Measurements from ENCODE around the gene TMA7B.

Gene TMA7B

DNA sequence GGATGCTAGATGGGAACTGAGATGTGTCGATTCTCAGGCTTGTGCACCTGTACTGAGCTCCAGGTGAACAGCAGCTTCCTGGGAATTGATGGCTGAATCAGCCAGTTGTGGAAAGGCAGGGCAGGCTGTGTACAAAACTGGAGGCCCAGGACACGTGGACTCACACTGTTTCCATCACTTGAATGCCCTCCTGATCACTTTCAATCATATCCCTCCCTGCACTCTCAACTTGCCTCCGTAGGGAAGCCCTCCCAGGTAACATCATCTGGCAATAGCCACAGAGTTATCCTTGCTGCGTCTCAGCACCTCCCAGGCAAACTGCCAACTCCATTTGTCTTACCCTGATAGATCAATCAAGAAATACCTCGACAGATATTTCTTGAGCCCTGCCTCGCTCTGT lies 44.6 kb downstream of the TMA7B start:
- DNase-seq = no peak

DNA sequence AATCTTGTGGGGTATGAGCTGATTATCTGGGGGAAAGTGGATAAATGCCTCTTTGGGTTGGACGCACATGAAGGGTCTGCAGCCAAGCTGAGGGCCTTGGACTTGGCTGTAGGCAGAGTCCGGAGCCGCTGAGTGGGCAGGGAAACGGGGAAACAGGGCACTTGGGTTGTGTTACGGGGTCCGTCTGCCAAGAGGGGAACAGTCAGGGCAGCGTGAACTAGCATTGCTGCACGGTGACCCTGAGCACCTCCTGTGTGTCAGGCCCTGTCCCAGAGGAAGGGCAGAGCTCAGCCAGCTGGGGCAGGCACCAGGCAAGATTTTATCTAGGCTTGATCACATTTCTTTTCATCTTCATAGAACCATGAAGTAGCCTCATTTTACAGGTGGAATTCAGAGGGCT lies 46.4 kb downstream of the TMA7B start:
- no peak for DNase-seq

DNA sequence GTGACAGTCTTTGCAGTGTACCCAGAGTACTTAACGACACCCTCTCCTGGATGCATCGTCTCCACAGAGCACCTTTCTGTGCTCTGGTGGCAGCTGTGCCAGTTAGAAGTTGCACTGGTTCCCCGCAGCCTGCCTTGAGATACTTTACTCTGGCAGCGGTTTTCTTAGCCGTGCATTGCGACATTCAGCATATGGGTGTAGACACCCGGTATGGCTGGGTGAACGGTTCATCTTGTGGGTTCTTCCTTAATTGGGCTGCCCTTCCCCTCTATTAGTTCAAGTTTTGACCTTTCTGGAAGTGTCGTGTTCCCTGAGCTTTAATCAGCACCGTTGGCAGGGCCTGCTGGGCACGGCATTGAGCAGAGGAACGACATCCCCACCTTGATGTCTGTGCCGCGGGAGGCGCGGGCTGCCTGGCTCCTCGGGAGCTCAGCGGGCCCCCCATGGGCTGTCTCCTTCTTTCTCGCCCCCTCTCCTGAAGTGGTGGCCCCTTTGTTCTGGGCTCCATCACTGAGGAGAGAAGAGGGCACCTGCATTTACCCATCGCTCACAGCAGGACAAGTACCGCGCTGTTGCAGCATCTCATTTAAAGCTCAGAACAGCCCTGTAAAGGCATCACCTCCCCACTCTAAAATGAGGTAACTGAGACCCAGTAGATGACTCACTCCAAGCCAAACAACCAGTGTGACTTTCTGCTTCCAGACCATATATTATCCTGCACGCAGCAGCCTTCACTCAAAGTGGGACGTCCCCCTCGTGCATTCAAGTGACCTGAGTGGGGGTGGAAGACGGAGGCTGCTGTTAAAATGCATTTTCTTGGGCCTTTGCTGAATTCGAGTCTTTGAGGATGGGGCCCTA lies 47.9 kb downstream of the TMA7B start:
- no peak for DNase-seq

DNA sequence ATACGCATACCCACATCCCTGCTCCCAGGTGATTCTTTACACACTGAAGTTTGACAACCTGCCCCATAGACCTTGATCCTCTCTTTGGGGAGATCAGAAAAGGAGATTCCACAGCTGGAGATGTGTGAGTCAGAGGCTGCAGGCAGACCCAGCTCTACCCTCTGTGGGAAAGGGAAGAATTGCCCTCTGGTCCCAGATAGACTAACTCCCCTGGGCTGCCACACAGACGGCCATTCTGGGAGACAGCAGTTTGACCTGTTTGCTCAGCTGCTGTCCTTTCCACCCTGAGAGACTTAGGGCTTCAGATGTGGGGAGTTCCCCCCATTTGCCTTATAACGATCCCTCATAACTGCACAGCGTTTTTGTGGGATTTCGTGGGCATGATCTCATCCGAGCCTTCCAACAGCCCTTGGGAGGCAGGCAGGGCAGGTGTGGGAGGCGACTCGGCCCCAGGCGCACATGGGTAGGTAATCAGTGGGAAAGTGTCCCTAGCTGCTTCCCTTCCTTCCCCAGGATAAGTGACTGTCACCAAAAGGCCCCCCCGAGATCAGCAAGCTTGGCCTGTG lies 48.6 kb downstream of the TMA7B start:
- DNase-seq = no peak

DNA sequence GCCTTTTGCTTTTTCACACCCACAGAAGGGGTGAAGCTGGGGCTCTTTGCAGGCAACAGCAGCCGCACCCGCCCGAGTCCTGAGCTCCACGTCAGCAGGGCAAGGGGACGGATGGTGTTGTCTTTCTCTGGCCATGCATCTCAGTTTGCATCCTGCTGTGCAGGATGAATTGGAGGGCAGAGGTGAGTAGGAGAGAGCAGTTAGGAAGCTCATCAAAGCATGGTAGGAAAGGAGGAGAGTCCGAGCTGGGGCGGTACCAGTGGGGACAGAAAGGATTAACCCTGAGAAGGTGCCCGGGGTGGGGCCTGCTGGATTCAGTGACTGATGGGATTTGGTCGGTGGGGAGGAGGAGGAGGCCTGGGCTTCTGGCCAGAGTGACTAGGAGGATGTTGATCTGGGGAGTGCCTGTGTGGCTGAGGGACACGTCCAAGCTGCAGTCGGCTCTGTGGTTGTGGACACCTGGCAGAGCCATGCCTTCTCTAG lies 49.1 kb downstream of the TMA7B start:
- no peak for DNase-seq

DNA sequence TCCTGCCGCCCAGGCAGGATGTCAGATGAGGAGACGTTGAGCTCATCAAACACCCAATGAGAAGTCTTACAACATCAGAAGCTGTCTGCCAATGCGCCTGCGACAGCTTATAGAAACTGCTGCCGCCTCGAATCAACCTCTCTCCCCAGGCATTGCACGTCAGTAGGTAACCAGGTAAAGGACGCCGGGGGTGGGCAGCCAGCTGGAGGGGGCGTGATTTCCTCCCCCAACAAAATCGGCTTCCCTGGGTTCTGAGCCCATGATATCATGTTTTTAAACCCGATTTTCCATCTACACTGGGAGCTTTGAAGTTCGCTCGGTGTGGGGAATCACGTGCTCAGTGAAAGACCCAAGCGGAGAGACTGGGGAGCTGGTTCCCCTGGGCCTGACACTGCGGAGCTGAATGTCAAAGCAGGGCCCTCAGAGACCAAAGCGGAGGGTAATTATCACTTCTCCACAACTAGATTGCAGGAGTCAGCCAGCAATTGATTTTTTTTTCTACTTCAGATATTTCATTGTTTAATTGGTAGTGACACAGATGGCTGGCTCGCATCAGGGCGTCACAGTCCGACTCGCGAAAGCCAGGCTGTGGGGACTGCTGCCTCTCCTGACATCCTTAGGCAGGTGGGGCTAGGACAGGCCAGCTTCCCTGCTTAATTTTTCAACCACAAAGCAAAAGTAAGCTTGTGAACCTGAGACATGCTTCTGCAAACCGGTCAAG lies 49.9 kb downstream of the TMA7B start:
- no peak for DNase-seq

DNA sequence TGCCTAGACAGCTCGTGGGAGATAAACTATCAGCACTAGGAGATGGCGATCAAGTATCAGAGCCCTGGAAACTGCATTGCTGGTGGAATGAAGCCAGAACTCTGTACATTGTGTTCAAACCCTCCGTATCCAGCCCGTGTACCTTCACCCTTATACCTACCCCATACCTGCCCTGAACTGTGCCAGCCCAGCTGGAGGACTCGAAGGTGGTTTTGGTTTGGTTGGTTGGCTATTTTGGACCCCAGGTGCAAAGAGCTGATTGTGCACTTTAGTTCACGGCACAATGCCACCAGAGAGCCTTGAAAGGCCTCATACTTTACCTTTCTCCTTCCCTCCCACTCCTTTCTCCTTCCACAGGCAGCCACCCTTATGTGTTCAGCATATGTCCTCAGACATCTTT lies 50.5 kb downstream of the TMA7B start:
- DNase-seq = no peak

All from fibroblast of skin of right quadriceps (primary cell).